ENCODE measurements around the gene FCF1. TPM values are rescaled to one million over a fixed set of nuclear protein-coding genes. Genes with fewer than 3 reads are reported as not detected.

FCF1 gene
- total RNA-seq: 36.6 TPM
- long read RNA-seq, full-length matches to known transcripts: 2 of 5 reads
- long read RNA-seq, partial matches to known transcripts: 2 of 5 reads
- long read RNA-seq, other reads (novel, unspliced or antisense): 1 of 5 reads

DNA sequence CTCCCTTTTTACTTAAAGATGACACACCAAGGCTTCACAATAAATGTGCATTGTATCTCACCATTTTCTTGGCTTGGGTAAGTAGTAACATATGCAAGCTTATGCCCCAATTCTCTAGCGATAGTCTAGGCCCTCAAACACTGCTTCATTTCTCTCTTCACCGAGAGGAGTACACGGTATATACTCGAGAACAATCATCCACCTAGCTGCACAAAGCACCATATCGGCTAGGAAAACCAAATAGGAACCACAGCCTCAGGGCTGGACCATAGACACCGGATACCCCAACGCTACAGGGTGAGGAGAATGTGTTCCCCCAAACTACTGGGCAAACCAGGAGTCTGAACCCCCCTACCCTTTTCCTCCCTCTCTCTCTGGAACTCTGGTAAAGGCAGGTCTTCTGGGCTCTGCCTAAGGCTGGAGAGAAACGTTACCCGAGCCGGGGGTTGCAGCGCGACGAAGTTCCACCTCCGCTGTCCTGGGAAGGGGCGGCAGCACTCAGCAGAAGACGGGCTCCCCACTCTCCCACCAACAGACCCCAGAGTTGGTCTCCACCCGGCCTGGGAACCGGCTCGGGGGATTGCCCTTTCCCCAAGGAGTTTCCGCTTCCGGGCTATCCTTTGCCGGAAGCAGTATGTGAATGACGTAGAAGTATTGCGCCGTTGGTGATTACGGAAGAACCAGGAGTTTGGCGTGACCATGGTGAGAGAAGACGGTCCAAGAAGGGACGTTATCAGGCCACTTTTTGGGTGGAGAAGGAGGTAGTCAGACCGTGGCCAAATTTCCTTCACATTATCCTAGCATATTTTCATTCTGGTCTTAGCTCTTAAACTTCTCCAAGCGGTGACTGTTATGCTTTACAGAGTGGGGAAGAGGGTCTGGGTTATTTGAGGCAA is at the start of gene FCF1, which contains the start of gene AREL1:
FCF1 (plus strand) TSS at position 646 of the 896 bp plus-strand sequence; CDS start at position 700, 54 bp downstream.
AREL1 (minus strand) TSS at position 582 of the 896 bp plus-strand sequence. CDS start 27,465 bp downstream, outside the sequence.
- intact Hi-C loops (cut with DNase I): loop anchor here (2.0 to 5.0 kb wide), 2 partner anchors 50 to 100 kb away; partner anchors contain the start of genes LTBP2 and YLPM1
- DNase-seq (ENCODE audit: low spot score): peak; percentile 92

DNA sequence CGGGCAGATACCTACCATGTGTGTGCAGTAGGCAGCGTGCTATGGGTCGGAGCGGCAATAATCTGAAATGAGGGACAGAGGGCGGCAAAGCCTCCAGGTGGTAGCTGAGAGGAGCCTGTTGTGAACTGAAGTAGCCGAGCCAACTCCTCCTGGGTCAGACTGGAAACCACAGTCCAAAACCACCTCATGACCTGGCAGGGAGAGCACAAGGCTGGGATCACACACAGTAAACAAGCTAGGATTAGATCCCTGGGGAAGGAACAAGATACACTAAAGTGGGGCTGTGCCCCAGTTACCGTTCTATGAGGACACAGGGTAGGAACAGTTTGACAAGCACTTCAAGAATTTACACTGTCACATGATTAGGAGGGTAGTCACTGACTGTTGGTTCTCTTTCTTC is 49.1 kb upstream of the FCF1 start:
- intact Hi-C loops (cut with DNase I): no loop called here
- no peak for DNase-seq (ENCODE audit: low spot score)

GRCh38 chr14:74664717-74665116 is 48.2 kb upstream of the FCF1 start:
- intact Hi-C loops (cut with DNase I): no loop called here
- DNase-seq (ENCODE audit: low spot score): no peak

DNA sequence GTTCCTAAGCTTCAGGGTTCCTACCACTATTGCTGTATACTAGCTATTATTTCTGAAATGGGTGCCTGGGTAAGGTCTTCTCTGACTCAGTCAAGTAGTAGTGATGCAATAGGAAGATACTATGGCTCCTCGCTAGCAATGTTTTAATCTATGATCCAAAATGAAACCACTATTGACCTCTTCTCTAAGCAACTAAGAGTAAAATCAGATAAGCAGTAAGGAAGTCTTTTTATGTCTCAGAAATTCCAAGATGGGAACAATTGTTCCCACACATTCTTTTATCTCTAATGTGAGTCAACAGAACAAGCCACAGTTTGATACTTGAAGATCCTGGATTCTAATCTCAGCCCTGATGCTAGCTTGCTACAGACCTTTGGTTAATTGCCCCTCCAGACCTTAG is 45.2 kb upstream of the FCF1 start:
- intact Hi-C loops (cut with DNase I): no loop called here
- DNase-seq (ENCODE audit: low spot score): no peak

- DNase-seq (ENCODE audit: low spot score): no peak
- intact Hi-C loops (cut with DNase I): no loop called here
Measured at GRCh38 chr14:74669256-74669655, 43.7 kb upstream of the FCF1 start.

- intact Hi-C loops (cut with DNase I): no loop called here
- no peak for DNase-seq (ENCODE audit: low spot score)
Measured at GRCh38 chr14:74669846-74670245, 43.1 kb upstream of the FCF1 start.

DNA sequence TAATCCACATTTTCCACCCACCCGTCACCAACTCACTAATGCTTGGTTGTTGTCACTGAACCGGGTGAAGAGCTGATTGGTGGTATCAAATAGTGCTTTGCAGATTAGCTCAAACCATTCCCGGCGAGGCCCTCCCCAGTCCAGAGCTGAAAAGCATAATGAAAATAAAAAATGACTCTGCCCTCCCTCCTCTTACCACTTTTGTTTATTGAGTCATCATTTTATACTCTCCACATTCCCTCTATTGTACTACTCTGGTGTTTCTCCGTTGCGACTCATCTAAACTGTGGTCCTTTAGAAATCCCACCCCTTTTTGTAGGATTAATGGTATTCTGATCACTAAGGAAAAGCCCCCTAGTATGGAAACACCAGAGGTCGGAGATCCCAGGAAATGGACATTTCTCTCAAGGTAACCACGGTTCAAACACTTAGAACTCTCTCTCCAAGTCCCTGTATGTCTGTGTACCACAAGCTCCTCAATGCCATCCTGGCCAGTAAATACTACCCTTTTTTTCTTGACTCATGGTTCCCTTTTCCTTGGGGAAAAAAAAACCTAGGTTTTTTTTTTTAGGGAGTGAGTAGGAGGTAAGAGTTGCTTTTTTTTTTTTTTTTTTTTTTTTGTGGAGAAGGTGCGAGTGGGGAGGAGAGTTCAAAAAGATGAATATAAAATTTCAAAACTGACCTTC is 42.1 kb upstream of the FCF1 start:
- no peak for DNase-seq (ENCODE audit: low spot score)
- intact Hi-C loops (cut with DNase I): no loop called here

DNA sequence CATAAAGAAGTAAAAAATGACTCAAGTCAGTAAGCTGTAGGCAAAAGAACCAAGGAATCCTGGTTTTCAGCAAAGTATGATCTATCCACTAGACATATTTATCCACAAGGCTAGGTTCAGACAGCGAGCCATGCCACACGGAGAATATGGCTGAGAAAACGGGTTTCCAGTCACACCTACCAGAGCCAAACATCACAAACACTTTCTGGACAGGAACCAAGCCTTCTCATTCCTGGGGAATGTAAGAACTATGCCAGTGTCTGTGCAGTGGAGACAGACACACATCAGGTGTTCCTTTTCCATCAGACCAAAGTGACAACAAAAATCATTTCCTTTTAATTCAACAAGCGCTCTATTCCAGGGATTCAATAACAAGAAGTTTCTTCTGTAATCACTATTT is 41.2 kb upstream of the FCF1 start:
- intact Hi-C loops (cut with DNase I): no loop called here

GRCh38 chr14:74673768-74674167 is 39.2 kb upstream of the FCF1 start:
- intact Hi-C loops (cut with DNase I): no loop called here

More for the DNA sequence above, 41.2 kb upstream of the FCF1 start:
- no peak for DNase-seq (ENCODE audit: low spot score)

GRCh38 chr14:74675219-74675618 is 37.7 kb upstream of the FCF1 start:
- intact Hi-C loops (cut with DNase I): no loop called here
- DNase-seq (ENCODE audit: low spot score): no peak

More at GRCh38 chr14:74673768-74674167, 39.2 kb upstream of the FCF1 start:
- DNase-seq (ENCODE audit: low spot score): no peak

- no peak for DNase-seq (ENCODE audit: low spot score)
- intact Hi-C loops (cut with DNase I): no loop called here
Measured at GRCh38 chr14:74682169-74682952, 30.6 kb upstream of the FCF1 start.

GRCh38 chr14:74683406-74683805 is 29.5 kb upstream of the FCF1 start:
- DNase-seq (ENCODE audit: low spot score): no peak
- intact Hi-C loops (cut with DNase I): no loop called here

- DNase-seq (ENCODE audit: low spot score): peak; percentile 78
- intact Hi-C loops (cut with DNase I): no loop called here
Measured at GRCh38 chr14:74684434-74684833, 28.5 kb upstream of the FCF1 start.

DNA sequence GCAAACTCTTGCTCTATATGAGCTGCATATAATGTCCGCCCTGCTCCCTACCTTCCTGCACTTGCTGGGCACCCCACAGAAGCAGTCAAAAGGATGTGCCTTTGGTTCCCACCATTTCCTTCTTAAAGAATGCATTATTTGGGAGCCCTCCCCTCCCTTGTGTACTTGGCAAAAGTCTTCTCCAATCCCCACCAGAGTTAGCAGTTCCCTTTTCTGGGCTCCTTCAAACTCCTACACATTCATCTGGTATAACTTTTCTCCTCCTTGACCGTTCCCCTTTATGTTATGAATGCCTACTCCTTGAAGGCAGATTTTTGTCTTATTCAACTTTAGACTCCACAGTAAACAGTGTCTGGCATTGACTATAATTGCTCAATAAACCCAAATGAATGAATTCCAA is 27.9 kb upstream of the FCF1 start:
- intact Hi-C loops (cut with DNase I): no loop called here
- DNase-seq (ENCODE audit: low spot score): no peak

- intact Hi-C loops (cut with DNase I): no loop called here
- no peak for DNase-seq (ENCODE audit: low spot score)
Measured at GRCh38 chr14:74685921-74686678, 26.8 kb upstream of the FCF1 start.

GRCh38 chr14:74691456-74691855 is 21.5 kb upstream of the FCF1 start:
- intact Hi-C loops (cut with DNase I): no loop called here
- no peak for DNase-seq (ENCODE audit: low spot score)

DNA sequence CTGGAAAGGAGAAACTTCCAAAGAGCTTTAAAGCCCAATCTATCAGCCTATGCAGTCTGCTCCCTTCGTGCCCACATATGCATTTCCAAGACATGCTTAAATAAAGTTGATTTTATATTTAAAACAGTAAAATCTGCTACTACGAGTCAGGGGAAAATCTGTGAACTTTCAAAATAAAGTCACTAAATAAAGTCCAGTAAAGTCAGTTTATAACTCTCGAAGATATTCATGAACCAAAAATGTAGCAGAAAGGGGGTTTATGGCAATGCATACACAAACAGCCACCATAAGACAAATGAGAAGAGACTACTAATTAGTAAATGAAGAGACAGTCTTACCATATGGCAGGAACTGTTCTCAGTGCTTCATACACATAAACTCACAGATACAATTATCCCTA is 19.8 kb upstream of the FCF1 start:
- intact Hi-C loops (cut with DNase I): no loop called here

DNA sequence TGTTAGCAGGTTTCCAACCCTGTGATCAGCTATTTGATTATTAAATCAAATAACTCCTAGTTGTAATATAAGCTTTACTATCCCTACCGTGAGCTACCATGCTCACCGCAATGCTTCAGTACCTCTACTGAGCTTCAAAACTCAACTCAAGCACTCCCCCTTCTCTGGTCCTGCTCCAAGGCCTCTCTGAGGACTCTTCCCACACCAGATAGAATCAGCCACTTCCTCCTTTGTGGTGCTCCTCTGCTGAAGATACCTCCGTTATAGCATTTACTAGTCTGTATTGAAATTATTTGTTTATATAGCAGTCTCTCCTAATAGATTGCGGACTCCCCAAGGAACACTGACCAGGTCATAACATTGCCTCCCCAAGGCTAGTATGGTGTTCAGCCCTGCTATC is 17.5 kb upstream of the FCF1 start:
- intact Hi-C loops (cut with DNase I): no loop called here
- DNase-seq (ENCODE audit: low spot score): no peak

More for the DNA sequence above, 19.8 kb upstream of the FCF1 start:
- no peak for DNase-seq (ENCODE audit: low spot score)

DNA sequence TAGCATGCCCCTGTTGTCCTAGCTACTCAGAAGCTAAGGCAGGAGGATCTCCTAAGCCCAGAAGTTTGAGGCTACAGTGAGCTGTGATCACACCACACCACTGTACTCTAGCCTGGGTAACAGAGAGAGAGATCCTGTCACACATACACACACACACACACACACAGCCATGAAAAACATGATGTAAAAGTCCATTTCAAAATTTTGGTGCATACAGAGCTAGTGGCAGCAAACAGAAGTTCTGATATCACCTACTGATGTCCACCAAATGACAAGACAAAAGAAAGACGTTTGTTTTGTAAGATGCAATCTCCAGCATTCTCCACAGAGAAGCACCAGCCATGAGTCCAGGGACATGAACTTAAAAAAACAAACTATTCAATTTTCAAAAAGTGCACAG is 15.9 kb upstream of the FCF1 start:
- DNase-seq (ENCODE audit: low spot score): no peak
- intact Hi-C loops (cut with DNase I): no loop called here

Measured in cardiac septum (tissue), 1 donor.